ENCODE measurements around the gene ZXDC. TPM values are rescaled to one million over a fixed set of nuclear protein-coding genes. Genes with fewer than 3 reads are reported as not detected.

ZXDC gene
- total and polyA plus RNA-seq, 9 donors = 14.4 to 47.3 (median 32.7) TPM

GRCh38 chr3:126464494-126464893, 11.2 kb downstream of the ZXDC start:
- H3K27me3 ChIP-seq = no peaks in the 10 kb centered on the region
- 62 to 82% (median 79%) methylated on average over 4 of the region's 4 CpGs for WGBS, 3 donors
- peak in 1 of 5 donors; percentile 1 for DNase-seq
- intact Hi-C loops (cut with DNase I) = no loop called here
- TF ChIP-seq EP300 (IDR thresholded peaks at IDR 0.05) (no peak), POLR2A (IDR thresholded peaks at IDR 0.05) (no peak), CTCF (IDR thresholded peaks at IDR 0.05) (no peak)
- no peaks in the 10 kb centered on the region for H3K9me3 ChIP-seq
- H3K4me3 ChIP-seq = no peak overlapping the region
- no peaks in the 10 kb centered on the region for H3K36me3 ChIP-seq
- no peak overlapping the region for H3K27ac ChIP-seq
- peaks cover 4% of the 10 kb centered on the region for H3K4me1 ChIP-seq (ENCODE audit: insufficient read depth)

- 81 to 83% (median 82%) methylated on average over 4 of the region's 4 CpGs for WGBS, 3 donors
- TF ChIP-seq POLR2A (IDR thresholded peaks at IDR 0.05) (no peak), CTCF (IDR thresholded peaks at IDR 0.05) (no peak), EP300 (IDR thresholded peaks at IDR 0.05) (no peak)
- no peaks in the 10 kb centered on the region for H3K27me3 ChIP-seq
- no peak overlapping the region for H3K4me3 ChIP-seq
- no peak overlapping the region for H3K27ac ChIP-seq
- intact Hi-C loops (cut with DNase I) = no loop called here
- no peaks in the 10 kb centered on the region for H3K36me3 ChIP-seq
- peak in 1 of 5 donors; percentile 1 for DNase-seq
- H3K9me3 ChIP-seq = no peaks in the 10 kb centered on the region
- H3K4me1 ChIP-seq (ENCODE audit: insufficient read depth) = peaks cover 4% of the 10 kb centered on the region
Measured at GRCh38 chr3:126464093-126464492, 11.6 kb downstream of the ZXDC start.

GRCh38 chr3:126463521-126463920, 12.2 kb downstream of the ZXDC start:
- WGBS, 3 donors = 95 to 98% (median 96%) methylated on average over 2 of the region's 2 CpGs
- Histone ChIP-seq H3K4me3 (no peak overlapping the region), H3K4me1 (ENCODE audit: insufficient read depth) (peaks cover 4% of the 10 kb centered on the region), H3K27ac (no peak overlapping the region), H3K27me3 (no peaks in the 10 kb centered on the region), H3K9me3 (no peaks in the 10 kb centered on the region), H3K36me3 (no peaks in the 10 kb centered on the region)
- no peak for DNase-seq
- intact Hi-C loops (cut with DNase I) = no loop called here
- TF ChIP-seq EP300 (IDR thresholded peaks at IDR 0.05) (no peak), POLR2A (IDR thresholded peaks at IDR 0.05) (no peak), CTCF (IDR thresholded peaks at IDR 0.05) (no peak)

- no peaks in the 10 kb centered on the region for H3K9me3 ChIP-seq
- H3K4me1 ChIP-seq (ENCODE audit: insufficient read depth) = peaks cover 4% of the 10 kb centered on the region
- intact Hi-C loops (cut with DNase I) = no loop called here
- H3K27me3 ChIP-seq = no peaks in the 10 kb centered on the region
- H3K4me3 ChIP-seq = no peak overlapping the region
- WGBS, 3 donors = 86 to 88% (median 87%) methylated on average over 15 to 17 of the region's 17 CpGs
- DNase-seq = peak in 2 of 5 donors; percentile 5 to 9
- no peak overlapping the region for H3K27ac ChIP-seq
- no peaks in the 10 kb centered on the region for H3K36me3 ChIP-seq
- TF ChIP-seq EP300 (IDR thresholded peaks at IDR 0.05) = no peak
- TF ChIP-seq POLR2A (IDR thresholded peaks at IDR 0.05) = no peak
- TF ChIP-seq CTCF (IDR thresholded peaks at IDR 0.05) = no peak
Measured at GRCh38 chr3:126461450-126462070, 14.1 kb downstream of the ZXDC start.

Data from ovary (tissue), 9 donors.